SK-N-SH treated with all-trans-retinoic acid at 6 μM for 48 hours (cell line): ENCODE data around the gene LPIN1.
"Not testable (repeated sequence)": the region's sequence is repeated elsewhere in the genome, so short reads cannot be mapped to it uniquely, and the experiment has no call there.

Source experiments
- ATAC-seq: fragments of 200-7000 bp; cut with Tn5 transposase; 3 replicates; pipeline ENCODE4 v1.9.1; 2020; ENCODE audit warnings: mild to moderate bottlenecking, moderate library complexity
- BACH2 ChIP-seq: fragments of 250-450 bp; sonication (Bioruptor Pico); IDR thresholded peaks from 2 replicates; pipeline ENCODE4 v1.9.0; 2021; ENCODE audit warnings: mild to moderate bottlenecking, borderline replicate concordance
- CREB5 ChIP-seq: fragments of 250-450 bp; sonication (Bioruptor Pico); IDR thresholded peaks from 2 replicates; pipeline ENCODE4 v1.5.1; 2020; ENCODE audit warnings: low read depth, mild to moderate bottlenecking, moderate library complexity
- CSDC2 ChIP-seq: fragments of 250-450 bp; sonication (Bioruptor Pico); IDR thresholded peaks from 2 replicates; pipeline ENCODE4 v1.5.0; 2020; ENCODE audit warnings: mild to moderate bottlenecking, moderate library complexity
- CSRNP3 ChIP-seq: fragments of 250-450 bp; sonication (Bioruptor Pico); IDR thresholded peaks from 2 replicates; pipeline ENCODE4 v1.5.1; 2021; ENCODE audit warnings: mild to moderate bottlenecking, moderate library complexity
- ESRRG ChIP-seq: fragments of 250-450 bp; sonication (Bioruptor Pico); IDR thresholded peaks from 2 replicates; pipeline ENCODE4 v1.6.1; 2021; ENCODE audit warnings: mild to moderate bottlenecking
- GLIS3 ChIP-seq: fragments of 250-450 bp; sonication (Bioruptor Pico); IDR thresholded peaks from 2 replicates; pipeline ENCODE4 v1.5.0; 2020; ENCODE audit warnings: mild to moderate bottlenecking, moderate library complexity
- ISL1 ChIP-seq: fragments of 250-450 bp; sonication (Bioruptor Pico); IDR thresholded peaks from 2 replicates; pipeline ENCODE4 v2.1.2; 2022; ENCODE audit warnings: mild to moderate bottlenecking, moderate library complexity
- OSR1 ChIP-seq: fragments of 250-450 bp; sonication (Bioruptor Pico); IDR thresholded peaks from 2 replicates; pipeline ENCODE4 v1.8.0; 2022; ENCODE audit warnings: moderate library complexity, mild to moderate bottlenecking, inconsistent platforms
- PATZ1 ChIP-seq: fragments of 250-450 bp; sonication (Bioruptor Pico); IDR thresholded peaks from 2 replicates; pipeline ENCODE4 v1.8.0; 2020; ENCODE audit warnings: mild to moderate bottlenecking, moderate library complexity, borderline replicate concordance
- POU6F1 ChIP-seq: fragments of 250-450 bp; sonication (Bioruptor Pico); IDR thresholded peaks from 2 replicates; pipeline ENCODE4 v1.8.0; 2021; ENCODE audit warnings: low read depth, mild to moderate bottlenecking, moderate library complexity, borderline replicate concordance
- PPARA ChIP-seq: fragments of 250-450 bp; sonication (Bioruptor Pico); IDR thresholded peaks from 2 replicates; pipeline ENCODE4 v1.5.0; 2020; ENCODE audit warnings: mild to moderate bottlenecking, borderline replicate concordance
- RARB ChIP-seq: fragments of 250-450 bp; sonication (Bioruptor Pico); IDR thresholded peaks from 2 replicates; pipeline ENCODE4 v1.8.0; 2021; ENCODE audit warnings: mild to moderate bottlenecking, moderate library complexity
- SNAI2 ChIP-seq: fragments of 250-450 bp; sonication (Bioruptor Pico); IDR thresholded peaks from 2 replicates; pipeline ENCODE4 v1.5.0; 2020; ENCODE audit warnings: mild to moderate bottlenecking, moderate library complexity
- TOX ChIP-seq: fragments of 250-450 bp; sonication (Bioruptor Pico); IDR thresholded peaks from 2 replicates; pipeline ENCODE4 v1.8.0; 2021; ENCODE audit warnings: mild to moderate bottlenecking, moderate library complexity, borderline replicate concordance
- TSHZ2 ChIP-seq: fragments of 250-450 bp; sonication (Bioruptor Pico); IDR thresholded peaks from 2 replicates; pipeline ENCODE4 v1.5.0; 2020; ENCODE audit warnings: mild to moderate bottlenecking, moderate library complexity
- ZC3H10 ChIP-seq: fragments of 250-450 bp; sonication (Bioruptor Pico); IDR thresholded peaks from 2 replicates; pipeline ENCODE4 v1.5.1; 2021; ENCODE audit warnings: mild to moderate bottlenecking, moderate library complexity
- ZFP3 ChIP-seq: fragments of 250-450 bp; sonication (Bioruptor Pico); IDR thresholded peaks from 2 replicates; pipeline ENCODE4 v1.5.0; 2020; ENCODE audit warnings: mild to moderate bottlenecking, moderate library complexity
- ZFP30 ChIP-seq: fragments of 450-650 bp; formaldehyde crosslinking; IDR thresholded peaks from 2 replicates; pipeline ENCODE4 v1.5.0; 2022; ENCODE audit warnings: mild to moderate bottlenecking, moderate library complexity
- ZNF565 ChIP-seq: fragments of 450-650 bp; formaldehyde crosslinking; conservative IDR thresholded peaks from 2 replicates; pipeline ENCODE4 v1.5.0; 2020; ENCODE audit warnings: low read depth, mild to moderate bottlenecking, moderate library complexity
- ZNF70 ChIP-seq: fragments of 450-650 bp; formaldehyde crosslinking; IDR thresholded peaks from 2 replicates; pipeline ENCODE4 v1.5.0; 2020; ENCODE audit warnings: mild to moderate bottlenecking, moderate library complexity
- ZNF8 ChIP-seq: fragments of 450-650 bp; formaldehyde crosslinking; IDR thresholded peaks from 2 replicates; pipeline ENCODE4 v1.5.0; 2020; ENCODE audit warnings: mild to moderate bottlenecking, moderate library complexity

Gene LPIN1

GRCh38 chr2:11814979-11815510, 68.6 kb downstream of the LPIN1 start:
- TF ChIP-seq CSRNP3 (CRISPR knock-in tag): no peak
- no peak for TF ChIP-seq TSHZ2 (CRISPR knock-in tag)
- no peak for TF ChIP-seq ZNF8 (CRISPR knock-in tag)
- TF ChIP-seq CREB5 (CRISPR knock-in tag): no peak
- no peak for TF ChIP-seq ZFP3
- TF ChIP-seq RARB (CRISPR knock-in tag): no peak
- no peak for TF ChIP-seq POU6F1 (CRISPR knock-in tag)
- no peak for TF ChIP-seq PPARA (CRISPR knock-in tag)
- TF ChIP-seq GLIS3 (CRISPR knock-in tag): no peak
- TF ChIP-seq ISL1 (CRISPR knock-in tag): no peak
- no peak for TF ChIP-seq PATZ1 (CRISPR knock-in tag)
- TF ChIP-seq TOX (CRISPR knock-in tag): no peak
- TF ChIP-seq ZC3H10: no peak
- TF ChIP-seq ZFP30 (CRISPR knock-in tag): no peak
- TF ChIP-seq SNAI2 (CRISPR knock-in tag): no peak
- no peak for ATAC-seq

- ATAC-seq: not testable (repeated sequence)
Measured at GRCh38 chr2:11816935-11817334, 70.5 kb downstream of the LPIN1 start.

GRCh38 chr2:11819235-11819729, 72.8 kb downstream of the LPIN1 start:
- no peak for ATAC-seq
- TF ChIP-seq OSR1 (no peak), GLIS3 (CRISPR knock-in tag) (no peak), ZNF8 (CRISPR knock-in tag) (no peak), ZFP3 (no peak), ZC3H10 (no peak), ESRRG (CRISPR knock-in tag) (no peak), RARB (CRISPR knock-in tag) (no peak), POU6F1 (CRISPR knock-in tag) (no peak), ISL1 (CRISPR knock-in tag) (no peak), BACH2 (CRISPR knock-in tag) (no peak), ZNF565 (CRISPR knock-in tag) (no peak), SNAI2 (CRISPR knock-in tag) (no peak), ZFP30 (CRISPR knock-in tag) (no peak), ZNF70 (no peak), CSDC2 (CRISPR knock-in tag) (no peak), CSRNP3 (CRISPR knock-in tag) (no peak), TOX (CRISPR knock-in tag) (no peak)
